ENCODE data around the gene NCAN. TPM values are rescaled to one million over a fixed set of nuclear protein-coding genes. Genes with fewer than 3 reads are reported as not detected.

NCAN gene
- total RNA-seq, 1 experiment from 2014 or later: 0.15 TPM

GRCh38 chr19:19169236-19170052 lies 42.3 kb upstream of the NCAN start:
- in situ Hi-C loops (cut with HindIII; ENCODE audit: low pct_unique_long_range_greater_than_20kb, low sequenced_read_pairs): no loop called here
- POLR2A ChIA-PET: no interaction called here
- no peaks in the 10 kb centered on the region for H3K36me3 ChIP-seq (ENCODE audit: control insufficient read depth, insufficient read depth, low read length)

GRCh38 chr19:19170053-19170872 lies 41.5 kb upstream of the NCAN start, which contains the start of gene MEF2B:
MEF2B (minus strand) TSS chr19:19170263; CDS start chr19:19150735, 19,528 bp downstream.
- no TSS peak for BruUV-seq (replicated peaks)
- CTCF ChIA-PET: no interaction called here
- peak; percentile 65 for ATAC-seq
- H3K27me3 ChIP-seq (ENCODE audit: control insufficient read depth, insufficient read depth, low read length): no peaks in the 10 kb centered on the region
- no peaks in the 10 kb centered on the region for H3K9me3 ChIP-seq (ENCODE audit: control insufficient read depth, insufficient read depth, low read depth, low read length)
- no peaks in the 10 kb centered on the region for H3K4me1 ChIP-seq (ENCODE audit: control insufficient read depth, insufficient read depth, low read length)
- POLR2A ChIA-PET: no interaction called here
- intact Hi-C loops (cut with micrococcal nuclease; ENCODE audit: unreplicated experiment): no loop called here
- TF ChIP-seq CTCF (IDR thresholded peaks at IDR 0.05) (no peak), POLR2AphosphoS5 (IDR thresholded peaks at IDR 0.05; ENCODE audit: low read depth, low read length) (no peak), REST (IDR thresholded peaks at IDR 0.05; ENCODE audit: insufficient read depth in 1 of 2, low read depth in 2 of 2, low read length in 1 of 2) (no peak)
- no peak within 1 kb of the TSS for H3K27ac ChIP-seq (ENCODE audit: low read length)
- in situ Hi-C loops (cut with HindIII; ENCODE audit: low pct_unique_long_range_greater_than_20kb, low sequenced_read_pairs): no loop called here
- no peaks in the 10 kb centered on the region for H3K36me3 ChIP-seq (ENCODE audit: control insufficient read depth, insufficient read depth, low read length)
- H3K4me3 ChIP-seq (ENCODE audit: low read depth in 2 of 2, low read length in 2 of 2): no peak within 1 kb of the TSS
- no peak for DNase-seq (ENCODE audit: low read depth, low spot score)

More at GRCh38 chr19:19169236-19170052, 42.3 kb upstream of the NCAN start:
- DNase-seq (ENCODE audit: low read depth, low spot score) (no peak), ATAC-seq (no peak)
- Histone ChIP-seq H3K4me3 (ENCODE audit: low read depth in 2 of 2, low read length in 2 of 2) (no peak overlapping the region), H3K9me3 (ENCODE audit: control insufficient read depth, insufficient read depth, low read depth, low read length) (no peaks in the 10 kb centered on the region), H3K4me1 (ENCODE audit: control insufficient read depth, insufficient read depth, low read length) (no peaks in the 10 kb centered on the region), H3K27me3 (ENCODE audit: control insufficient read depth, insufficient read depth, low read length) (no peaks in the 10 kb centered on the region), H3K27ac (ENCODE audit: low read length) (no peak overlapping the region)
- intact Hi-C loops (cut with micrococcal nuclease; ENCODE audit: unreplicated experiment): no loop called here
- CTCF ChIA-PET: no interaction called here
- BruUV-seq (replicated peaks): TSS peak; percentile 52
- no peak for TF ChIP-seq TCF7L2 (IDR thresholded peaks at IDR 0.05; ENCODE audit: low read depth, low read length)
